Bone marrow (tissue), 2 donors: Measurements from ENCODE around the gene GSTM4.
"Not testable (repeated sequence)": the region's sequence is repeated elsewhere in the genome, so short reads cannot be mapped to it uniquely, and the experiment has no call there.

Experiments used
- DNase-seq, 2 donors: peaks; one replicate each; lab custom pipeline; 2025; lab: John Stamatoyannopoulos, UW

Gene GSTM4

GRCh38 chr1:109637446-109637845 is 18.5 kb upstream of the GSTM4 start:
- DNase-seq: no peak

GRCh38 chr1:109639063-109639840 is 16.6 kb upstream of the GSTM4 start:
- no peak for DNase-seq

- no peak for DNase-seq
These were observed 16.1 kb upstream of the GSTM4 start for GRCh38 chr1:109639841-109640184.

GRCh38 chr1:109640285-109640865 is 15.5 kb upstream of the GSTM4 start:
- DNase-seq: peak; percentile 62 to 73

GRCh38 chr1:109641078-109641740 is 14.7 kb upstream of the GSTM4 start:
- no peak for DNase-seq

- no peak for DNase-seq
These were observed 14.0 kb upstream of the GSTM4 start for GRCh38 chr1:109641861-109642260.

- DNase-seq: no peak
These were observed 13.3 kb upstream of the GSTM4 start for GRCh38 chr1:109642626-109643025.

GRCh38 chr1:109643385-109644230 is 12.3 kb upstream of the GSTM4 start:
- peak; percentile 59 to 71 for DNase-seq

GRCh38 chr1:109644670-109645069 is 11.2 kb upstream of the GSTM4 start:
- no peak for DNase-seq

- no peak for DNase-seq
These were observed 6.4 kb upstream of the GSTM4 start for GRCh38 chr1:109649491-109649914.

GRCh38 chr1:109650609-109651008 is 5.3 kb upstream of the GSTM4 start:
- no peak for DNase-seq

GRCh38 chr1:109652402-109652801 is 3.5 kb upstream of the GSTM4 start:
- DNase-seq: no peak

GRCh38 chr1:109653306-109653705 is 2.6 kb upstream of the GSTM4 start:
- no peak for DNase-seq

- DNase-seq: no peak
These were observed 1.4 kb upstream of the GSTM4 start for GRCh38 chr1:109654519-109654918.

- no peak for DNase-seq
These were observed 1.5 kb downstream of the GSTM4 start for GRCh38 chr1:109657395-109657794.

GRCh38 chr1:109657970-109658369 is 2.1 kb downstream of the GSTM4 start:
- no peak for DNase-seq

GRCh38 chr1:109658533-109659042 is 2.7 kb downstream of the GSTM4 start:
- DNase-seq: no peak

GRCh38 chr1:109659145-109659544 is 3.2 kb downstream of the GSTM4 start:
- no peak for DNase-seq

GRCh38 chr1:109659997-109660690 is 4.2 kb downstream of the GSTM4 start:
- no peak for DNase-seq

- DNase-seq: not testable (repeated sequence)
These were observed 4.8 kb downstream of the GSTM4 start for GRCh38 chr1:109660691-109661026.

GRCh38 chr1:109661391-109661790 is 5.5 kb downstream of the GSTM4 start:
- no peak for DNase-seq

GRCh38 chr1:109664671-109665070 is 8.8 kb downstream of the GSTM4 start:
- no peak for DNase-seq
